GM23248 (cell line): ENCODE measurements around the gene HOMER2.

Experiments
- EZH2 ChIP-seq: fragments of 200-600 bp; sonication (generic); IDR thresholded peaks from 2 replicates; pipeline ENCODE4 v1.6.1; 2018; ENCODE audit warnings: antibody characterized with exemption, mild to moderate bottlenecking; ENCODE audit not compliant: insufficient read depth, poor library complexity, severe bottlenecking
- EZH2phosphoT487 ChIP-seq: fragments of 200-600 bp; sonication (generic); IDR thresholded peaks from 2 replicates; pipeline ENCODE4 v1.6.1; 2018; ENCODE audit warnings: antibody characterized with exemption, moderate library complexity, mild to moderate bottlenecking, low read depth; ENCODE audit not compliant: insufficient read depth

DNA sequence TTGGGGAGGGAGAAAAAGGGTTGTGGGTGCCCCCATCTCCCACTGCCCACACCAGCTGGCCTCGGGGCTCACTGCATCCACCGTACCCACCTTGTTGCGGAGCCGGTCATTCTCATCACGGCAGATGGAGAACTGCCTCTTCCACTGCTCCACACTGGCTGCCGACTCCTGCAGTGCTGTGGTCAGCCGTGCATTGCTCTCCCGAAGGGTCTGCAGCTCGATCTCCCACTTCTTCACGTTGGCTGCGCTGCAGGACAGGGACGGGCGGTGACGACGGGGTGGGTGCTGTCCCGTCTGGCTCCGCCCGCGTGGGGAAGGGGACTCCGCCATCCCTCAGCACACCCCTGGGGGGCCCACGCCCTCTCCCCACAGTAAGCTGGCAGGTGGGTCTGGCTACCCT lies 98.0 kb downstream of the HOMER2 start:
- TF ChIP-seq EZH2: no peak
- no peak for TF ChIP-seq EZH2phosphoT487
